ENCODE measurements around the gene CTDNEP1.
A peak's percentile ranks its signal among the peaks of the same experiment; 100 is the strongest.

CTDNEP1 gene

DNA sequence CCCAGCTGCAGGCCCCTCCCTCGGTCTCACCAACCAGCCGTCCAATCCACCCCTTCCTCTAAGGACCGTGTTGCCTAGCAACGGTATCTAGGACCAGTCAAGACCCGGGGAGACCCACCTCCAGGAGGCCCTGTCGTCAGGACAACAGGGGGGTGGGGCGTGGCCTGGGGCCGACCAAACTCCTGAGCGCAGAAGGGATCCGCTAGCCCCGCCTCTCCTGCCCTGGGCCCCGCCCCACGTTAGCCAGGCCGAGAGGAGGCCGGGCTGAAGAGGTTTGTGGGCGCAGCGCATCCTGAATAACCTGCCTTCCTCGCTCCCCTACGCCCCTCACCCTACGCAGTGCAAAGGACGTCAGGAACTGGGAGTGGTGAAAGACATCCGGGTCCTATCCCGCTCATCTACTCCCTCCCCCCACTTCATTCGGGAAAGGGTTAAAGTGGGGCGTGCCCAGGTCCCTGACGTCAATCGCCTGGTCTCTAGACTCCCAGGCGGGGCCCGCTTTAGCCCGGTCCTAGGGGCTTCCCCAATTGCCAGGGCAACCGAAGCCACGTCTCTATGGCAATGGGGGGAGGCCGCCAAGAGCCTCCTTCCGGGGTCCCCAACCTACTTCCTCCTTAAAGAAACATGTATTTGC, 46.6 kb downstream of the CTDNEP1 start:
- Histone ChIP-seq H3K18ac (ENCODE audit: low read length) (no peak overlapping the region), H2BK5ac (ENCODE audit: low read depth, low read length, poor library complexity) (no peak overlapping the region), H3K79me2 (ENCODE audit: control insufficient read depth, insufficient read depth, low read length, poor library complexity) (no peaks in the 10 kb centered on the region), H2BK12ac (ENCODE audit: low read length) (no peak overlapping the region), H3K4me2 (ENCODE audit: low read length) (peak overlapping the region; percentile 54), H3K14ac (ENCODE audit: low read length) (no peak overlapping the region), H3K27ac (ENCODE audit: low read depth, low read length) (no peak overlapping the region), H4K91ac (ENCODE audit: low read depth, low read length) (no peak overlapping the region), H3K79me1 (ENCODE audit: low read length) (peaks cover 2% of the 10 kb centered on the region), H3K23ac (ENCODE audit: low read length) (no peak overlapping the region), H2AK5ac (ENCODE audit: low read length) (no peak overlapping the region), H3K9ac (ENCODE audit: low read length) (no peak overlapping the region), H3K36me3 (ENCODE audit: control insufficient read depth in 1 of 2, insufficient read depth in 2 of 2, low read length in 2 of 2) (peaks cover 17 to 18% of the 10 kb centered on the region in 2 experiments), H4K8ac (ENCODE audit: low read depth, low read length) (peak overlapping the region; percentile 56), H3K4me1 (ENCODE audit: control insufficient read depth in 1 of 2, insufficient read depth in 2 of 2, low read length in 2 of 2) (peaks cover 10 to 14% of the 10 kb centered on the region in 2 experiments), H3K9me3 (ENCODE audit: insufficient read depth, low read depth, low read length) (peaks cover 4% of the 10 kb centered on the region), H3K4me3 (ENCODE audit: low read depth, low read length) (peak overlapping the region; percentile 66), H3K27me3 (ENCODE audit: insufficient read depth, low read length) (no peaks in the 10 kb centered on the region), H3K4ac (ENCODE audit: low read depth, low read length) (no peak overlapping the region), H2AFZ (ENCODE audit: insufficient read depth, low read length, poor library complexity) (peak overlapping the region; percentile 61), H2BK120ac (ENCODE audit: insufficient read depth, low read length, poor library complexity) (no peak overlapping the region), H4K12ac (ENCODE audit: low read depth, low read length) (peak overlapping the region; percentile 22)
- peak; percentile 23 to 53 for DNase-seq
- no CpG with 5 or more reads among the region's 34 CpGs for WGBS (ENCODE audit: extremely low coverage, insufficient coverage, insufficient read length)

GRCh38 chr17:7204336-7204735, 47.2 kb downstream of the CTDNEP1 start:
- Histone ChIP-seq H4K91ac (ENCODE audit: low read depth, low read length) (no peak overlapping the region), H4K12ac (ENCODE audit: low read depth, low read length) (no peak overlapping the region), H3K9me3 (ENCODE audit: insufficient read depth, low read depth, low read length) (peaks cover 4% of the 10 kb centered on the region), H3K14ac (ENCODE audit: low read length) (no peak overlapping the region), H3K79me2 (ENCODE audit: control insufficient read depth, insufficient read depth, low read length, poor library complexity) (no peaks in the 10 kb centered on the region), H2BK120ac (ENCODE audit: insufficient read depth, low read length, poor library complexity) (no peak overlapping the region), H3K27me3 (ENCODE audit: insufficient read depth, low read length) (no peaks in the 10 kb centered on the region), H4K8ac (ENCODE audit: low read depth, low read length) (no peak overlapping the region), H3K36me3 (ENCODE audit: control insufficient read depth in 1 of 2, insufficient read depth in 2 of 2, low read length in 2 of 2) (peaks cover 17 to 18% of the 10 kb centered on the region in 2 experiments), H3K18ac (ENCODE audit: low read length) (no peak overlapping the region), H3K4me1 (ENCODE audit: control insufficient read depth in 1 of 2, insufficient read depth in 2 of 2, low read length in 2 of 2) (peaks cover 10 to 14% of the 10 kb centered on the region in 2 experiments), H3K4me3 (ENCODE audit: low read depth, low read length) (no peak overlapping the region), H3K79me1 (ENCODE audit: low read length) (peaks cover 2% of the 10 kb centered on the region), H2AFZ (ENCODE audit: insufficient read depth, low read length, poor library complexity) (no peak overlapping the region), H2BK5ac (ENCODE audit: low read depth, low read length, poor library complexity) (no peak overlapping the region), H2BK12ac (ENCODE audit: low read length) (no peak overlapping the region), H3K27ac (ENCODE audit: low read depth, low read length) (no peak overlapping the region), H2AK5ac (ENCODE audit: low read length) (peak overlapping the region; percentile 33), H3K9ac (ENCODE audit: low read length) (no peak overlapping the region), H3K23ac (ENCODE audit: low read length) (no peak overlapping the region), H3K4ac (ENCODE audit: low read depth, low read length) (no peak overlapping the region), H3K4me2 (ENCODE audit: low read length) (peak overlapping the region; percentile 54)
- WGBS (ENCODE audit: extremely low coverage, insufficient coverage, insufficient read length): no CpG with 5 or more reads among the region's 15 CpGs
- no peak for DNase-seq

DNA sequence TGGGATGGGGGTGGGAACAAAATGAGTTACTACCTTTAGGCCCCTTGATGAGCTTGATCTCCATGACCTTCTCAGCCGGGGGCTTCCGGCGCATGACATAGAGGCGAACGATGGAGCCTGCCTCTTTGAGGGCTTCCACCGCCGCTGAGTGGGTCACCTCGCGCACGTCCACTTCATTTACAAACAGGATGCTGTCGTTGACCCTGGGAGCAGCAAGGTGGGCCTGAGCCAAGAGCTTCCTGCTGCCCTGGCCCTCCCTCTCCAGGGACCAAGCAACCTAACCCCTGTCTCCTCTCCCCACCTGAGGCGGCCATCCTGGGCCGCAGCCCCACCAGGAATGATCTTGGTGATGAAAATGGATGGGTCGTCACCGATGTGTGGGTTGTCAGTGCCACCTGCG, 48.1 kb downstream of the CTDNEP1 start:
- no peak overlapping the region for H2BK12ac ChIP-seq (ENCODE audit: low read length)
- H3K23ac ChIP-seq (ENCODE audit: low read length): no peak overlapping the region
- H3K27me3 ChIP-seq (ENCODE audit: insufficient read depth, low read length): no peaks in the 10 kb centered on the region
- no peak overlapping the region for H3K9ac ChIP-seq (ENCODE audit: low read length)
- H4K8ac ChIP-seq (ENCODE audit: low read depth, low read length): no peak overlapping the region
- no peak overlapping the region for H2BK5ac ChIP-seq (ENCODE audit: low read depth, low read length, poor library complexity)
- no peak overlapping the region for H4K12ac ChIP-seq (ENCODE audit: low read depth, low read length)
- WGBS (ENCODE audit: extremely low coverage, insufficient coverage, insufficient read length): no CpG with 5 or more reads among the region's 16 CpGs
- H3K27ac ChIP-seq (ENCODE audit: low read depth, low read length): no peak overlapping the region
- H3K79me1 ChIP-seq (ENCODE audit: low read length): peaks cover 2% of the 10 kb centered on the region
- no peak overlapping the region for H2AFZ ChIP-seq (ENCODE audit: insufficient read depth, low read length, poor library complexity)
- no peak overlapping the region for H3K14ac ChIP-seq (ENCODE audit: low read length)
- no peak overlapping the region for H3K4me2 ChIP-seq (ENCODE audit: low read length)
- peaks cover 6 to 8% of the 10 kb centered on the region in 2 experiments for H3K4me1 ChIP-seq (ENCODE audit: control insufficient read depth in 1 of 2, insufficient read depth in 2 of 2, low read length in 2 of 2)
- H3K36me3 ChIP-seq (ENCODE audit: control insufficient read depth in 1 of 2, insufficient read depth in 2 of 2, low read length in 2 of 2): peaks cover 17 to 18% of the 10 kb centered on the region in 2 experiments
- no peak overlapping the region for H2AK5ac ChIP-seq (ENCODE audit: low read length)
- H3K4ac ChIP-seq (ENCODE audit: low read depth, low read length): no peak overlapping the region
- no peaks in the 10 kb centered on the region for H3K79me2 ChIP-seq (ENCODE audit: control insufficient read depth, insufficient read depth, low read length, poor library complexity)
- H2BK120ac ChIP-seq (ENCODE audit: insufficient read depth, low read length, poor library complexity): no peak overlapping the region
- peaks cover 4% of the 10 kb centered on the region for H3K9me3 ChIP-seq (ENCODE audit: insufficient read depth, low read depth, low read length)
- no peak for DNase-seq
- H3K4me3 ChIP-seq (ENCODE audit: low read depth, low read length): no peak overlapping the region
- no peak overlapping the region for H3K18ac ChIP-seq (ENCODE audit: low read length)
- no peak overlapping the region for H4K91ac ChIP-seq (ENCODE audit: low read depth, low read length)

GRCh38 chr17:7196651-7197401, 54.7 kb downstream of the CTDNEP1 start:
- Histone ChIP-seq H4K8ac (ENCODE audit: low read depth, low read length) (no peak overlapping the region), H2BK5ac (ENCODE audit: low read depth, low read length, poor library complexity) (no peak overlapping the region), H3K27ac (ENCODE audit: low read depth, low read length) (no peak overlapping the region), H2BK12ac (ENCODE audit: low read length) (no peak overlapping the region), H3K36me3 (ENCODE audit: control insufficient read depth in 1 of 2, insufficient read depth in 2 of 2, low read length in 2 of 2) (peaks cover 40 to 46% of the 10 kb centered on the region in 2 experiments), H3K27me3 (ENCODE audit: insufficient read depth, low read length) (no peaks in the 10 kb centered on the region), H2AFZ (ENCODE audit: insufficient read depth, low read length, poor library complexity) (no peak overlapping the region), H3K9me3 (ENCODE audit: insufficient read depth, low read depth, low read length) (no peaks in the 10 kb centered on the region), H3K18ac (ENCODE audit: low read length) (no peak overlapping the region), H3K9ac (ENCODE audit: low read length) (no peak overlapping the region), H3K79me1 (ENCODE audit: low read length) (no peaks in the 10 kb centered on the region), H3K4ac (ENCODE audit: low read depth, low read length) (no peak overlapping the region), H4K91ac (ENCODE audit: low read depth, low read length) (no peak overlapping the region), H3K23ac (ENCODE audit: low read length) (no peak overlapping the region), H3K4me3 (ENCODE audit: low read depth, low read length) (no peak overlapping the region), H3K4me1 (ENCODE audit: control insufficient read depth in 1 of 2, insufficient read depth in 2 of 2, low read length in 2 of 2) (no peaks in the 10 kb centered on the region), H3K79me2 (ENCODE audit: control insufficient read depth, insufficient read depth, low read length, poor library complexity) (no peaks in the 10 kb centered on the region), H2AK5ac (ENCODE audit: low read length) (no peak overlapping the region), H2BK120ac (ENCODE audit: insufficient read depth, low read length, poor library complexity) (no peak overlapping the region), H4K12ac (ENCODE audit: low read depth, low read length) (no peak overlapping the region), H3K4me2 (ENCODE audit: low read length) (no peak overlapping the region), H3K14ac (ENCODE audit: low read length) (no peak overlapping the region)
- no CpG with 5 or more reads among the region's 22 CpGs for WGBS (ENCODE audit: extremely low coverage, insufficient coverage, insufficient read length)
- no peak for DNase-seq

Data from trophoblast cell (in vitro differentiated cells and primary cell).